Left renal pelvis (tissue), 4 donors: Measurements from ENCODE around the gene PHC3. TPM values are rescaled to one million over a fixed set of nuclear protein-coding genes. Genes with fewer than 3 reads are reported as not detected.
"Not testable (repeated sequence)": the region's sequence is repeated elsewhere in the genome, so short reads cannot be mapped to it uniquely, and the experiment has no call there.

ENCODE experiments used
- DNase-seq, 4 donors: peaks; one replicate each; pipeline ENCODE4 v3.0.0-alpha.2; 2013; ENCODE audit warnings: low read depth in 4 of 4, low spot score in 3 of 4
- polyA plus RNA-seq, 4 donors: library from polyadenylated mRNA; unstranded; fragments of 120-200 nt; gene quantifications; one replicate each; pipeline ENCODE4 v1.2.1, GENCODE V29; 2013; ENCODE audit not compliant: insufficient read length in 4 of 4

The PHC3 gene
- polyA plus RNA-seq, 4 donors: 25.7 to 33.5 (median 30.9) TPM

DNA sequence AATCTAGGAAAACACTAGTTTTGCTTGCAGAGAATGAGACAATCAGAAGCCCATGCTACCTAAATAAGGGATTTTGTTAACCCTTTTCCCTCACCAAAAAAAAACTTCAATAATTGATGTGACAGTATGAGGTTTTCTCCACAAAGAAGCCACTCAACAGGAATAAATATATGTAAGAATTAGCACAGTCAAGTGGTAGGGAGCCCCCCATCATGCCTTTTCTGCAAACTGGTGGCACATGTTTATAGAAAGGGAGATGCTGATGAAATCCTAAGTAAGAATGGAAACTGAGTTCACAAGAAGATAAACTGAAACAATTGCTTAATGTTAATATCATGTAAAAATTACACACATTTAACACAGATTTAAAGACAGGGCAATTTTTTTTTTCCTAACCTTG is 51.0 kb downstream of the PHC3 start:
- no peak for DNase-seq

DNA sequence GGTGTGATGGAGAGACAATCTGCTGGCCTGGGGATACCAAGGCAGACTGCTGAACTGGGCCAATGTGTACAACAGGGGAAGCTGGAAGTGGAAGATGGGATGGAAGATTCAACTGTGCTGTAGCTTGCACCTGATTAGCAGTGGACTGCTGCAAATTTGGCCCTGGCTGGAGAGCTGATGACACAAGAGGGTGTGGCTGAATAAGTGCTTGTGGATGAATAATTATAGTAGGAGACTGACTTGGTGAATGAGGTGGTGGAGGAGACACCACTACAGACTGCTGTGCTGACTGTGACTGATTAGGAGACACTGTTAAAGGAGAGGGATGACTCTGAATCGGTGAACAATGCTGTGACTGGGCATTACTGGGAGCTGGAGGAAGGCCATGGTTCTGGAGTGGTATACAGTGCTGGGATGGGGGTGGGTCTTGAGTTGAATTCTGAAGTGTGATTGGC is 52.5 kb downstream of the PHC3 start:
- DNase-seq: no peak

DNA sequence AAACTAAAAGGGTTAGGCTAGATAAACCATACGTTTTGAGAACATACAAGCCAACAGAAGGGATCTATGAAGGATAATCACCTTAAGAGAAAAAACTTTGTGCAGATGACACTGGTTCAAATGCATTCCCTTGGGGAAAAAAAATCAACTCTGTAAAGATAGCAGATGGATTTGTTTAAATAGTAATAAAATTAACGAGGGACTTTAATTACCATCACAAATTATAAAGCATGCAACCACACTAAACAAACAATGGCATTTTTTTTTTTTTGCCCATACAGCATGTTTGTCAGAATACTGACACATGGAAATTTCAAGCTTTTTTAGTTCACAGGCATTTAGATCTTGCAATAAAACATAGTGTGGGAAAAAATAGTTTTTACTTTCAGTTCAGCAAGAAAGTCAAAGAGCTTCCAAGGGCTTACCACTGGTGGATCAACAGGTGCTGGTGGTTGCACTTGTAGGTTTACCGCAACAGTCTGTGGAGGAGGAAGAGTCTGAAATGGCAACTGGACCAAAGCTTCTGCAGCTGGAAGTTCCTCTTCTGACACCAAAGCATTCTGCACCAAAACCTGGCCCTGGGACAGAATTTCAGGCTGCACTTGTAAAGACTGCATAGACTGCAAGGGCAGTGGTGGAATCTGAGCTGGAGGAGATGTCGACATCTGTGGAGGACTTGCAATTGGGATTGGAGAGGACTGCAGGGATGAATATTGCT is 53.1 kb downstream of the PHC3 start:
- no peak for DNase-seq

DNA sequence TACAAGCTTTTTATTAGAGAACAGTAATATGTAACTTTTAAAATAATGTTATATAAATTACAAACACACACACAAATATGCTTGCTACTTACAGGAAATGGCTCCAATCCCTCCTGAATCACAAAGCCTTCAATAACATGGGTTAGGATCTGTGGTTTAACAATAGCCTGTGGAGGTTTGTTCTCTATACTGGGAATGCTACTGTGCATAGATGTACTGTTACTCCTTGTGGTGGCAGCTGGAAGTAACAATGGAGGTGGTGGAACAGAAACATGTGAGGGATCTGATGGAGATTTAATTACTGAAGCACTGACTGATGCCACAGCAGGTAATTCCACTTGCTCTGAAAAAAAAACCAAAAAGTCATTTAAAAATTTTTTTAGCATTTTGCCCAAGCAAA is 64.4 kb downstream of the PHC3 start:
- no peak for DNase-seq

DNA sequence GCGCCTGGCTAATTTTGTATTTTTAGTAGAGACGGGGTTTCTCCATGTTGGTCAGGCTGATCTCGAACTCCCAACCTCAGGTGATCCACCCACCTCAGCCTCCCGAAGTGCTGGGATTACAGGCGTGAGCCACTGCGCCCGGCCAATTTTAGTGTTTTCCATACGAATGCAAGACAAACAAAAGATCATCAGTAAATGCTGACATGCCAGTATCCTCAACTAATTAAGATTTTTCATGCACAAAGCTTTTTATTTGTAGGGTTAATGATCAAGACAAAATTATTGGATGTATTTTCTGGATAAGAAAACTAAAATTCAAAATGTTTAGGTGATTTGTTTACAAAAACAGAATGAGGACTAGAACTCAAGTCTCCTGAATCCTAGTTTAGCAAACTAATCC is 67.4 kb downstream of the PHC3 start:
- DNase-seq: not testable (repeated sequence)

DNA sequence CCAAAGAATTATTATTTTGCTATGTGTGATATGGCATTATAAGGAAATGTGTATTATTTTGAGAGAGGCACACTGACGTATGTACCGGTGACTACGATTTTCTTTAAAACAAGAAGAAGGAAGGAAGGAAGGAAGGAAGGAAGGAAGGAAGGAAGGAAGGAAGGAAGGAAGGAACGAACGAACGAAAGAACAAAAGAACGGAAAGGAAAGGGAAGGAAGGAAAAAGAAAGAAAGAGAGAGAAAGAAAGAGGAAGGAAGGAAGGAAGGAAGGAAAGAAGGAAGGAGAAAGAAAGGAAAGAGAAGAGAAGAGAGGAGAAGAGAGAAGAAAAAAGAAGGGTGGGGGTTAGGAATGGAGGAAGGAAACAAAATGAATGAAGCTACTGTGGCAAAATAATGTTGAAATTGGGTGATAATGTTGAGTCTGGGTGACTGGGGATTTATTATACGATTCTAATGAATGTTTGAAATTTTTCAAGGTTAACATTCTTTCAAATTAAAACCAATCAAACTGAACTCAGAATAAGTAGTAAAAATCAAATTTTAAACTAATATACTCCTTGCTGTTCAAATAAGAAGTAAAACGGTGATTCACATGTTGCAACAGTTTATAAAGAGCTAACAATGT is 70.3 kb downstream of the PHC3 start:
- no peak for DNase-seq

DNA sequence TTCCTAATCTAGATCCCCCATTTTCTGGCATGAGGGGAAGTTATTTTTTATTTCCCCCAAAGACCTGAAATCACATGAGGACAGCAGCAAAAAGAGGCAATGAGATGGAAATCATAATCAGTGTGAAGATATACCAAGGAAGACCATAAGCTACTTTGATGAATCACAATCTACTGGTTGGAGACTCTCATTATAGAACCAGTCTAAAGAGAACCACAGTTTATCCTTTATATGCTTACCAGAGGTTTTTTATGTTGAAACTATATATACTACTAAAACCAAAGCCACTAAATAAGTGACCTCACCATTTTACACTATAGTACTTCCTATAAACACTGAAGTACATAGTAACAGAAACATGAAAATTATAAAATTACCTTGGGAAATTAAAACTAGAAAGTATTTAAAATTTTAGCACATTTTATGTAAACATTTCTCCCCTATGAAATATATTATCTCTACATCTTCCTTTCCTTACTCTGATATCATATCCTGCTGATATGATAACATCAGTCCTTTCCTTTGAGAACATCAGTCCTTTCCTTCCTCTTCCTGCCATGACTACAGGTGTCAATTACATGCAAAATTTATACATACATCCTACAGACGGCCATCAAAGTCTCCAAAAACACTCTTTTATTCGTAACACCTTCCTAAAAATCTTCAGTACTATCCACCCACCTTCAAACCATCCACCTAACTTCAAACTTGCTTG is 71.8 kb downstream of the PHC3 start:
- no peak for DNase-seq

DNA sequence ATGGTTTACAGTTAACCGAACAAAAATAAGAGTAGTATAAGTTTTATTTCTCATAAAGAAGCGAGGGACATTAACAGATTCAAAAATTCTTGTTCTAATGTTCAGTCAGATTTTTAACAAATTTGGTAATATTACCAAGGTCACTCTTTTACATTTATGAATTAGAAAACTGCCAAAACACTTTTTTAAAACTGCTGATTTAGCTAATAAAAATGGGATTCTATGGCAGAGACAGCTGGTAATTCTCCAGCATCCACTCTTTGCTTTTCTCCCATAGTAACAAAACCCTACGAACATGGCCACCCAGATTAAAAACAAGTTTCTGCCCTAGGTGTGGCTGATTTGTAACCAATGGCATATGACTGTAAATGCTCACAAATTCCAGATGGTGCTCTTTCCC is 72.6 kb downstream of the PHC3 start:
- DNase-seq: no peak

DNA sequence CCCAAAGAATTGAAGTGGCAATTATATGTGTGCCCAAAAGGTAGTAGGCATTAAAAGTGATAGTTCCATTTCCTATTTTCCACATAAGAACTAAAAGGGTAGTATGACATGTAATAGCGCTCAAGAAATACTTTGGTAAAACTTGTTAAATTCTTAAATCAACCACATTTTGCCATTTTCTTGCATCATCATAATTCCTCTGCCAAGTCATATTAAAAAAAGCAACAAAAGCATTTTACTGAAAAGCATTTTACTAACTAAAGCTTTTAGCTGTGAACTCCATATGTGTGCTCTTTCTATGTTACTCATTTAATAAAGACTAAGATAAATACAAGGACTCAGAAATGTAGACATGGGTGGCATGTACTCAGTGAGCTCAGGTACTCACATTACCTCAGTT is 73.6 kb downstream of the PHC3 start:
- DNase-seq: no peak

DNA sequence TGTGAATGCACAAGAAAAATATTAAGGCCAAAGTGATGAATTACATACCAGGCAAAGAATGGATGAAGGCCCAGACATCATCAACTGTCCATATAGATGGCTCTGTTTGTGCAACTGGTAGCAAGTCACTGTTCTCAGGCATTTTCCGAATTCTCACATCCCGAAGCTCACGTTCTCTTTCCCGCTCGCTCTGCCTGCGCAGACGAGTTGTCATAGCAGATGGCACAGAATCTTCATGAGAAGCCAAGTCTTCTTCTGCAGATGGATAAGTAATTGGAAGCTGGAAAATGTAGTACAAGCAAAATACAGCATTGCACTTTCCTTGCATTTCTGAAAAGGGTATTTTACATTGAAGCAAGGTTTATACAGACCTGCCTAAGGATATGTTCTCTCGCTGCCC is 79.1 kb downstream of the PHC3 start:
- DNase-seq: no peak

DNA sequence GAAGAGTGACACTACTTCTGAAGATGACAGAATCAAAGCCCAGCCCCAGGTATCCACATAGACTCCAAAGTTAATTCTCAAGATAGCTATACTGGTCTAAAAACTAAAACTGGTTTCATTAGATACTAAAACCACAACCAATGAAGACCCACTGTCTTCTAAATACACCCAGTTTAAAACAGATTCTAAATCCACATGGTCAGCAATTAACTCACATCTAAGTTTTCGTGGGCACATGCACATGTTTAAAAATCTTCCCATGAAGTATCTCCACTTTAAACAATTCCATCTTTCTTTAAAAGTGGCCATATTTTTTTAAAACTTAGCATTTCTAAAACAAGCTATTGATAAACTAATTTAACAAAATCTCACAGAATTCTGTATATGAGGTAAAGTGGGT is 80.6 kb downstream of the PHC3 start:
- DNase-seq: no peak

DNA sequence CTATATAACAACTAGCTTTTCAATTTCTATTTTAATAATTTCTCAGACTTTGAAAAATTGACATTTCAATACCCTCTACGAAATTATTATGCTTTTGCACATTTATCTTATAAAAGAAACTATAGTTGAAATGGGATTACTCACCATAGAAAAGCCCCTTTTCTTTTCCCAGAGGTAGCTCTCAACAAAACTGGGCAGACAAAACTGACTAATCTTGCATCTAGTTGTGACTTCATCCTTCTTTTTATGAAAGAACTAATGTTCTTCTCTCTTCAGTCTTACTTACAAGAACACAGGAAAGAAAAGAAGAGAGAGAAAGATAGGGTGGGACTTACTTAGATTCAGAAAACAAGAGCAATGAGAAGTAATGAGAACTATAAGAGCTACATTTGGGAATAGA is 82.8 kb downstream of the PHC3 start:
- DNase-seq: no peak

DNA sequence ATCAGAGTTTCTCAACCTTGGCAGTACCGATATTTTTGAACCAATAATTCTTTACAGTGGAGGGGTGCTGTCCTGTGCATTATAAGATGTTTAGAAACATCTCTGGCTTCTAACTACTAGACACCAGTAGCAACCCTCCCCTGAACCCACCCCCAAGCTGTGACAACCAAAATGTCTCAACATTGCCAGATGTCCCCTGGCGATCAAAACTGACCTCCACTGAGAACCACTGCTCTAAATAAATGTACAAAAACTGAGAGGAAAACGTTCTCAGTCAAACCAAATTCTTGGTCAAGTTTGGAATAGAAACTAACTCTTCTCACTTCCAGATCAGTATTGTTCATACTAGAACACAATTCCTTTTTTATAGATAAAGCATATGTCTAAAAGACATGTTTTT is 85.2 kb downstream of the PHC3 start:
- DNase-seq: no peak

DNA sequence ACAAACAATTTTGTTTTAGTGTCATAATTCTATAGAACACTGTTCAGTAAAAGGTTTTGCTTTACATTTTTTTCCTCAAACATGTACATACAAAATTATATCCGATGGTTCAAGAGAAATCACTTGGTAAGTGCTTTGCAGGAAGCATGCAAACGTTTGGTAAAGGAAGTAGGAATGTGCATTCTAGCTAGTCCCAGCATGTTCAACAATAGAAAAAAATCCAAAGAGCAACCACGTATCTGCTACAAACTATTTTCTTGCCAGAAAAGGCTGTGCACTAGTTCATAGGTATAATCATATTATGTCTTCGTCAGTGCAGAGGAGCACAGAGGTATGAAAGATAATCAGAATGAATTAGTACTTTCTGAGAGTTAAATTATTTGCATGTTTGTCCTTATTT is 85.8 kb downstream of the PHC3 start:
- DNase-seq: no peak

DNA sequence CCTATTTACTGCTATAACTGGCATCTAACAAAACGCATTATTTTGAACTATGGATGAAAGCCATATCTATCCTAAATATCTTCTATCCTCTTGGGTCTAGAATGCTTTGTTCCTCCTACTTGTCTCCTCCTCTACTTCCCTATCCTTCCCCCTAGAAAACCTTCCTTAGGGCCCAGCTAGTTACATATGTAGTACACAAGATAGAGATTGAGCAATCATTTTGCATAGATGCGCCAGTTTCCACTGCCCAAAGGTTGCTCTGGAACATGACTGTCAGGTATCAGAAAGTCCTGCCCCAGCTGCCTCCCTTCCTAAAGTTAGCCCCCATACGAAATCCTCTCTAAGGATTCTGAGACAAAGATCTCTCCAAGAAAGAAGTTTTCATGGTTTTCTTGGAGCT is 88.6 kb downstream of the PHC3 start:
- no peak for DNase-seq

DNA sequence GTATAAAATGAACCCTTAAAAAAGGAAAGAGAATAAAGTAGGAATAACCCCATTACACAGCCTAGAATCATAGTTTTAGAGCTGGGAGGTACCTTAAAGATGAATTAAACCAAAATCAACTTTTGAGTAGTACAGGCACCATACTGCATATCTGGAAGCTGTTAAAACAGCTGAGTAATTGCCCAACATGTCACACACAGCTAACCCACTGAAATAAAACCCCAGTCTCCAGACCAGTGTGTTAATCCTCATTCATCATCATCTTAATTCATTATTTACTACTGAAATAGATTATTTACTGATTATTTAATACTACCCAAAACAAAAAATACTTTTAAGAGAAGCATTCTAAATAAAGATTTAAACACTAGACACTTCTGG is 90.9 kb downstream of the PHC3 start:
- no peak for DNase-seq

DNA sequence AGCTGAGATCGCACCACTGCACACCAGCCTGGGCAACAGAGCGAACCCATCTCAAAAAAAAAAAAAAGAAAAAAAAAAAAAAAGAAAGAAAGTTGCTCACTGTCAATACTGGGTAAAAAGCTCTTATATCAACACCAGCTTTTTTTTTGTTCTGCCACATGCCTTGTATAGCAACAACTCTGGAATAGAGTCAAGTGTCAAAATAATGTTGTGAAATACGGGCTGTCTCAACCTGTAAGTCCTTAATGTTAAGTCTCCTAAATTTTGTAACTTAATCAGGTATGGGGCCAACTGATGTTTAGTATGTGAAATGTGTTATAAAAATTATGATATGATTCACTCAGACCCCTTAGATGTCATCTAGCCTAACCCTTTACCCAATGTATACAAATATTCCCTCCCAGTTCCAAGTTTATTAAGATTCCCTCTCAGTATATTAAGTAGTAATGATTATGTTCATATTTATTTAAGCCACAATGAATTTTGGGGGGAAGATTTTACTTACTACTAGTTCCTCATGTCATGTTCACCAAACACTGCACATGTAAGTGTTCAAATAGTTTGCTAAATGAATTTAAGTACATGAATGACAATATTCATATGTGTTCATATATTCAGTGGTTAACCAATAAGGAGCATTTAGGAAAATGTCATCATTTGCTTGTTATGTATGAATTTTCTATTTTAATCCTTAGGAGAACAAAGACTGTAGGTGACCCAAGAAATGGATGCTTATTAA is 91.5 kb downstream of the PHC3 start:
- DNase-seq: no peak

DNA sequence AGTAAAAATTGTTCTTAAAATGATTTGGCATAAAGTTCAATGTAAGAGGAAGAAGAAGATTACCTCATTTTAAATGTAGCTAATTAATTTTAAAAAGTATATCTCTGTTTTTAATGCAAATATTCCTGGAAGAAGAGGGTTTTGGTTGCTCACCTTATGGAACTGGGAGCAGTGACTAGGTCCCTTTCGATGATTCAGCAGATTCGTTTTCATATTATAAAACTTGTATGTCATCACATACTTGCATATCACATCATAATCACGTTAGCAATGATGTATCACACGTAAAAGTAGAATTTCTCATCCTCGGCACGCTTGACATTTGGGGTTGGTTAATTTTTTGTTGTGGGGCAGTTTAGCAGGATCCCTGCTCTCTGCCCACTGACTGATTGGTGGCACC is 96.1 kb downstream of the PHC3 start:
- DNase-seq: no peak

DNA sequence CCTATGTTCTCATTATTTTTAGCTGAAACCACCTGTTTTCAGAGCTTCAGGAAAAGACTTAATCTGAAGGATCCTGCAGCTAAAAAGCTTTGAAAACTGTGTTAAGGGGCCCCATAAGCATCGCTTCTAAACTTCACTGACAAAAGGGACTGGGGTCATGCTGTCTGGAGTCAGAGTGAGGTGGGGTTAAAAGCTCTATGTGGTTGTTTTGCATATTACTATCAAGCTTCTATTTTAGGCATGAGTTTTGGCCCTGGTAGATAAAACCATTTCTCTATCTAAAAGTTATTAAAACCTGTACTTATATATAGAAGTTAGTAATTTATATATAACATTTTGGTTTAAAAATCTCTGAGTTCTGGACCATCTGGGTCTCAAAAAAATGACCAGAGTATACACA is 98.2 kb downstream of the PHC3 start:
- no peak for DNase-seq

DNA sequence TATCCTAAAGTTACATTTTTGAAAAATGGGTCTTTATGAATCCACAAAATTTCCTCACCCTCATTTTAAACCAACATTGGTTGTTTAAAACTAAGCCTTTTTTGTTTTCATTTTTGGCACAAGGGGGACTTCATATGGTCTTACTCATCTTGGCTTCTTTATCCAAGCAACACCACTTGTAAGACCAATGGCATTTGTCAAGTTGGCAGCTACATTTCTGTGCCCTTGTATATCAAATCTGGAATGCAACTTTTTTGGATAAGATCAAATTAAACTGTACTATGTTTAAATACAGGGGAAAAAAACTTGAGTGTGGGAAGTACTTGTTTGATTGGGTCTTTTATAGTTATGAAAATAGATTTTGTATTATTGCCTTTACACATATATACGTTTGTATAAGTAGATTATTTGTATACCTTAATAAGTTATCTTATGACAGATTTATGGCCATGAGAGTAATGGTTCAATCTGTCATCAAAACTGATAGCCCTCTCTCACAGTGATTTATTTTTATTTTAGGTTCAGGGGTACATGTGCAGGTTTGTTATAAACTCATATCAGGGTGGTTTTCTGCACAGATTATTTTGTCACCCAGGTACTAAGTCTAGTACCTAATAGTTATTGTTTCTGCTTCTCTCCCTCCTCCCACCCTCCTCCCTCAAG is 100.3 kb downstream of the PHC3 start:
- DNase-seq: no peak

DNA sequence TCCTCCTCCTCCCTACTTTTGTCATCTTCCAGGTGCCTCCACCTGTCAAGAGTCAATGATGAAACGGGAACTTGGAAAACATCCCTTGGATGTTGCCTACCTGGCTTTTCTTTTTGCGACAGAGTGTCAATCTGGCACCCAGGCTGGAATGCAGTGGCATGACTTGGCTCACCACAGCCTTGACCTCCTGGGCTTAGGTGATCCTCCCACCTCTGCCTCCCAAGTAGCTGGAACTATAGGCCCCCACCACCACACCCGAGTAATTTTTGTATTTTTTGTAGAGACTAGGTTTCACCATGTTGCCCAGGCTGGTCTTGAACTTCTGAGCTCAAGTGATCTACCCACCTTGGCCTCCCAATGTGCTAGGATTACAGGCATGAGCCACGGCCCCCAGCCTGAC is 100.9 kb downstream of the PHC3 start:
- no peak for DNase-seq
